GM18868 (cell line): ENCODE data around the gene CDCP2.

Experiments used
- ATAC-seq: cut with Tn5 transposase; IDR thresholded peaks from one replicate; pipeline ENCODE4 v1.9.1; 2021; ENCODE audit warnings: mild to moderate bottlenecking, moderate library complexity; ENCODE audit not compliant: unreplicated experiment

CDCP2 gene

DNA sequence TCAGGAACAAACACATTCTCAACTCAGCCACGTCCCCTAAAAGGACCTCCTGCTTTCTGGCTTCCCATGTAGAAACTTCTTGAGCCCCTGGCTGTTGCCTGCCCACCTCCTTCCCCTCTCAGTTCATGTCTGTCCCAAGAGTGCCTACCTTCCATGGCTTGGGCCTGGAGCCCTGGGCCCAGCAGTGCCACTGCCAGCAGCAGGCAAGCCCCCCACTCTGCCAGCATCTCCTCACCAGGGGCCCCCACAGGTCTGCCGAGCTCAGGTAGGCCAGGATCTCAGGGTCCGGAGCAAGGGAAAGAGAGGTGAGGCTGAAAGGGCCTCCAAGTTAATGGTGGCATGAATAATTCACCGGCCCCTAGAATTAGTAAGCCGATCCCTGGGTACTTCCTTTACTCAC lies at the start of gene CDCP2:
TSS of gene CDCP2 (minus strand) at position 305 of the 400 bp plus-strand sequence. CDS start at position 227, 78 bp downstream.
- no peak for ATAC-seq

DNA sequence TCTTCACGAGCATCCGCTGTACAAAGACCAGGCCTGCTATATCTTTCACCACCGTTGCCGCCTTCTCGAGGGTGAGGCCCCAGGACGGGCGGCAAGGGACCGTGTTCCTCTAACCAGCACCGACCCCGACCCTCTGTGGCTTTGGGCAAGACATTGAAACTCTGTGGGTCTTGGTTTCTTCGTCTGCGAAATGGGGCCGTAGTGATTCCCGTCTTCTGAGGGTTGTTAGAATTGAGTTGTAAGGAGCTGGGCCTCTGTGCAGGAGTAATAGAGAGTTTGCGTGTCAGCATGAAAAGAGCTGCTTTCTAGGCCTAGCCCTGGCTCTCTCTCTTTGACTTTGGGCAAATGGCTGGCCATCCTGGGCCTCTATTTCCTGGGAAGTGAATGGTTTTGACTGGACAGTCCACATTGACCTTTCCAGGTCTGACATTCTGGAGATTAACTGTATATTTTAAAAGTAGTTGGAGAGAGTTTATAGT lies 47.8 kb upstream of the CDCP2 start:
- ATAC-seq, result no peak

DNA sequence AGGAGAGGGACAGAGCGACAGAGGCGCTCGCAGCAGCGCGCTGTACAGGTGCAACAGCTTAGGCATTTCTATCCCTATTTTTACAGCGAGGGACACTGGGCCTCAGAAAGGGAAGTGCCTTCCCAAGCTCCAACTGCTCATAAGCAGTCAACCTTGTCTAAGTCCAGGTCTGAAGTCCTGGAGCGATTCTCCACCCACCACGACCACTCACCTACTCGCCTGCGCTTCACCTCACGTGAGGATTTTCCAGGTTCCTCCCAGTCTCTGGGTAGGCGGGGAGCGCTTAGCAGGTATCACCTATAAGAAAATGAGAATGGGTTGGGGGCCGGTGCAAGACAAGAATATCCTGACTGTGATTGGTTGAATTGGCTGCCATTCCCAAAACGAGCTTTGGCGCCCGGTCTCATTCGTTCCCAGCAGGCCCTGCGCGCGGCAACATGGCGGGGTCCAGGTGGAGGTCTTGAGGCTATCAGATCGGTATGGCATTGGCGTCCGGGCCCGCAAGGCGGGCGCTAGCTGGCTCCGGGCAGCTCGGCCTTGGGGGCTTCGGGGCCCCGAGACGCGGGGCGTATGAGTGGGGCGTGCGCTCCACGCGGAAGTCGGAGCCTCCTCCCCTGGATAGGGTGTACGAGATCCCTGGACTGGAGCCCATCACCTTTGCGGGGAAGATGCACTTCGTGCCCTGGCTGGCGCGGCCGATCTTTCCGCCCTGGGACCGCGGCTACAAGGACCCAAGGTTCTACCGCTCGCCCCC lies 47.1 kb upstream of the CDCP2 start, which contains the start of the genes CYB5RL and MRPL37:
TSS of gene CYB5RL (minus strand) at position 266 of the 754 bp plus-strand sequence. CDS start 4,414 bp downstream, outside the sequence.
TSS of gene MRPL37 (plus strand) at position 403 of the 754 bp plus-strand sequence. CDS start at position 480, 77 bp downstream.
- ATAC-seq, result peak; percentile 98

DNA sequence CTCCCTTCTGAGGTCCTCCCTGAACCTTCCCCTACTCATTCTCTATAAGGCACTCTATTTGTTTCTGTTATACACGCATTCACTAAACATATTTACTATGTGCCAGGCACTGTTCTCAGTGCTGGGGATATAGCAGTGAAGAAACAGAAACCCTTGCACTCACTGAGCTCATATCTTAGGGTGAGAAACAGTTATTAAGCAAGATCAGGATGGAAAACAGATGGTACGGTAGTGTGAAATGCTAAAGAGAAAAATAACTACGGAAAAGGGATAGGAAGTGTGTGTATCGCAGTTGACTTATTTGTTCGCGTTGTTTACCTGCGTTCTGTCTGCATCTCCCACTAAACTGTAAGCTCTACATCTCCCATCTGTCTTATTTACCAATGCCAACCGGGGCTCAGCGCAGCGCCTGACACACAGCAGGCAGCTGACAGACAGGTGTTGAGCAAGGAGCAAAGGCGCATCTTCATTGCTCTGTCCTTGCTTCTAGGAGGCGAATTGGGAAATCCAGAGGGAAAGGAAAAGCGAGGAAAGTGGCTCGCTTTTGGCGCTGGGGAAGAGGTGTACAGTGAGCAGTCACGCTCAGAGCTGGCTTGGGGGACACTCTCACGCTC lies 46.5 kb upstream of the CDCP2 start:
- ATAC-seq, result no peak

DNA sequence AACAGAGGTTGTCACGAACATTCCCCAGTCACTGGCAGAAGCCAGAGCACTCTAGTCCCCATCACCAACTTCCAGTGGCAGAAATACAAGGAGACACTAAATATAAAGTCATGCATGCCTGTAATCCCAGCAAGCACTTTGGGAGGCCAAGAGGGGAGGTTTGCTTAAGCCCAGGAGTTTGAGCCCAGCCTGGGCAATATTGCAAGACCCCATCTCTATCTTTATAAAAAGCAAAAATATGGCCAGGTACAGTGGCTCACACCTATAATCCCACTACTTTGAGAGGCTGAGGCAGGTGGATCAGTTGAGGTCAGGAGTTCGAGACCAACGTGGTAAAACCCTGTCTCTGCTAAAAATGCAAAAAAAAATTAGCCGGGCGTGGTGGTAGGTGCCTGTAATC lies 40.7 kb upstream of the CDCP2 start:
- no peak for ATAC-seq

DNA sequence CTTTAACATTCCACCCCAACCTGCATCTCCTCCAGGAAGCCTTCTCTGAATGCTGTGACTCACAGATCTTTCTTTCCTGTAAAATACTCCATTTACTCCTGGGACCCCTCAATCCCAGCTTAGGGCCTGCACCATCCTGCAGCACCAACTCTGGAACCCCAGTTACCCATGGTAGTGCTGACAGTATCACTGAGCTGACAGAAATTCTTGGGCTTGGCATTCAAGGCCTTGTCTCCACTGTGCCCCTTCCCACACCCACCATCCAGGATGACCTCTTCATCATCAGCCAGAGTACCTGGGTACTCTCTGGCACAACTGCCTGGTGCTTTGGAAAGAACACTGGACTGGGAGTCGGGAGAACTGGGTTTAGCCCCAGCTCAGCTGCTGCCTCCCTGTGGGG lies 38.7 kb upstream of the CDCP2 start:
- no peak for ATAC-seq

DNA sequence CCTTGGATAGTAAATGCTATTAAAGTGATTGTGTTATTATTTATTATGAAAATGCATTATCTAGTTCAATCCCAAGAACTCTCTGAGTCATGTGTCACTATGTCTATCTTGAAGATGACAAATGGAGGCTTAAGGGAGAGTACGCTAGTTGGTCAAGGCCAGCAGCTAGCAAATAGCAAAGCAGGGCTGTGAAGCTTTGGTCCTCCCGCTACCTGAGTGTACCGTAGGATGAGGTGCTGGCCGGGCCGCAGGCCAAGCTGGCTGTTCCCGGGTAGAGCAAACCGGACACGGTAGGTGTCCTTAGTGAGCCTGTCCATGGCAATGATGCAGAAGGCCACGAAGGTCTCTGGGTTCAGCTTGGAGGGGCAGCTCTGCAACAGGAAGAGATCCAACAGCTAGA lies 37.7 kb upstream of the CDCP2 start:
- ATAC-seq, result no peak

DNA sequence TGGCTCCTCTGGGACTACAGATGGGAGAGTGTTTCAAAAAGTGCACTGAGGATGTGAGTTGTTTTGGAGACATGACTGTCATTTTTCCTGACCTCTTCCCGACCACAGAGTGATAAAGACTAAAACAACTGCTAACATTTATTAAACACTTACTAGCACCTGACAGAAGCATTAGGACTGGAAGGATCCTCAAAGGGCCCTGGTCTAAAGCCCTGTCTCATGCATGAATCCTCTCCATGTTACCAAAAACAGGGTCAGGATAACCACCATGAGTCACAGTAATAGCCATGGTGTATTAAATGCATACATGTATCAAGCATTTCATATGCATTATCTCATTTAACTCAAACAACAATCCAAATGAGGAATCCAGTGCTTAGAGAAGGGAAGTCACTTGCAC lies 35.5 kb upstream of the CDCP2 start:
- ATAC-seq, result no peak

DNA sequence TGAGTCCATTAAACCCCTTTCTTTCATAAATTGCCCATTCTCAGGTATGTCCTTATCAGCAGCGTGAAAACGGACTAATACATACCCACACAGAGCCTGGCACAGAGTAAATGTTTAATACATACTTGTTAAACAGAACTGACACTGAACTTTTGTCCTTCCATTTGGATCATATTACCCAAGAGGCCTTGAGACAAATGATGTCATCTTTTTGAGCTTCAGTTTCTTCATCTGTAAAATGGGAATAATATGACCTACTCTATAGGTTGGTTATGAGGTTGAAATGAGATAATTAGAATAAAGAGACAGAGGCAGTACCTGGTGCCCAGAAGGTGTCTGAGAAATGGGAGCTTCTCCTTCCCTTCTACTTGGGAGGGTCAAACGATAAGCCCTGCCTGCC lies 33.3 kb upstream of the CDCP2 start:
- ATAC-seq, result no peak

DNA sequence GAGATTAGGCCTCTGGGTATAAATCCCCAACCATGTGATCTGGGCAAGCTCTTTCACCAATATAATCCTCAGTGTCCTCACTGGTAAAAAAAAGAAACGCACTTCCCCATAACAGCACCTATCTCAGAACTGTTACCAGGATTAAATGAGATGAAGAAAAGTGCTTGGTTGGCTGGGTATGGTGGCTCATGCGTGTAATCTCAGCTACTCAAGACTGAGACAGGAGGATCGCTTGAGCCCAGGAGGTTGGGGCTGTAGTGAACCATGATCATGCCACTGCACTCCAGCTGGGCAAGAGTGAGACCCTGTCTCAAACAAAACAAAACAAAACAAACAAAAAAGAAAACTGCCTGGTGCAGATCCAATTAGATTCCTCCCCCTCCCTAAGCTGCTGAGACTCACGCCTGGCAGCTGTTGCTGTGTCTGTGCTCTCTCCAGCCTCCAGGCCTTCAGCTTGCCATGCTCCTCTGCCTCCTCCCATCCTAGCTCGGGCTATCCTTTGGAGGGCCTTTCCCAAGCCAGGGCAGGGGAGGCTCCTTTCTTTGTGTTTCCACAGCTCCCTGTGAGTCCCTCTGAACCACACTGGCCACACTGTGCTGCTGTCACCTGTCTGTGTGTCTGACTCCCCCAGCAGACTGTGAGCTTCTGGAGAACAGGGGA lies 28.0 kb upstream of the CDCP2 start:
- no peak for ATAC-seq

DNA sequence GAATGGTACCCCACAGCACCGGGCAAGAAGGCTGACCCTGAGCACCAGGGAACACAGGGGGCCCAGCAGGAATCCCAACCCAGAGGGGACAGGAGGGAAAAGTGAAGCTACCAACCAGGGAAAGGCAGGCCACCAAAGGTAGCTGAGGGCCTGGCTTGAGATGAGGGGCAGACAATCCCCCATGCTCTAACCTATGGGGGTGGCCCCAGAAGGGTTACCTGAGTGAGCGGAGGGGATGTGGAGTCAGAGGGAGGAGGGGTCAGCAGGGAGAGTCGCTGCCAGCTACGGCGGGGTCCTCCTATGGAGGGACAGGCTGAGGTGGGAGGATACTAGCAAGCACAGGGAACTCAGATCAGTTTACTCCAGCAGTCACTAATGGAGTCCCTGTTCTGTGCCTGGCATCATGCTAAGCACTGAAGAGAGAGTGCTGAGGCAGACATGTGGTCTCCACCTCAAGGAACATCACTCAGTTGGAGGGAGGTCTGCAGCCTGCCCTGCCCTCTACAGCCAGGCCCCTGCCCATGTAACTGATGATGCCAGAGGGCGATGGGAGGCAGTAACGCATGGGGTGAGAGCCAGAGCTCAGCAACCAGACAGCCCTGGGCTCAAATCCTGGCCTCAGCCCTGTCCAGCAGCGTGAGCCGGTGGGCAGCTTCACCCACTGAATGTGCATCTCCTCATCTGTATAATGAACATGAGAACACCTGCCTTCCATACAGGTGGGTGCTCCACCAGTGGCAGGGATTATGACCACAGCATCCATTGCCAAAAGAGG lies 25.7 kb upstream of the CDCP2 start:
- ATAC-seq, result no peak

DNA sequence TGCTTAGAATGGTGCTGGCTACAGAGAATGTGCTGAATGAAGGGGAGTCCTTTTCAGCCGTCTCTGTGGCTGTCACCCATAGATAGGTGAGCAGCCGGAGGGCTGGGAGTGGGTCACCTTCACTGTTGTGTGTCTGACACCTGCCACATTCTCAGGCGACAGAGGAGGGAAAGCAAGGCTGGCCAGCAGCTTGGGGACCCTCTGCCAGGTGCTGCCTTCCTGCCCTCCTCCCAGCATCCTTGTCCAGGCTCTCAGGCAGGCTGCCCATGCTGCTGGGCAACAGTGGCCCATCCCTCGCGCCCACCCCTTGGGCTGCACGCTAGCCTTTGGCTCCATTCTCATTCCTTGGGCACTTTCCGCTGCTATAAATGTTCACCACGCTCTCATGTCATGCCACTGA lies 24.9 kb upstream of the CDCP2 start:
- ATAC-seq, result no peak

DNA sequence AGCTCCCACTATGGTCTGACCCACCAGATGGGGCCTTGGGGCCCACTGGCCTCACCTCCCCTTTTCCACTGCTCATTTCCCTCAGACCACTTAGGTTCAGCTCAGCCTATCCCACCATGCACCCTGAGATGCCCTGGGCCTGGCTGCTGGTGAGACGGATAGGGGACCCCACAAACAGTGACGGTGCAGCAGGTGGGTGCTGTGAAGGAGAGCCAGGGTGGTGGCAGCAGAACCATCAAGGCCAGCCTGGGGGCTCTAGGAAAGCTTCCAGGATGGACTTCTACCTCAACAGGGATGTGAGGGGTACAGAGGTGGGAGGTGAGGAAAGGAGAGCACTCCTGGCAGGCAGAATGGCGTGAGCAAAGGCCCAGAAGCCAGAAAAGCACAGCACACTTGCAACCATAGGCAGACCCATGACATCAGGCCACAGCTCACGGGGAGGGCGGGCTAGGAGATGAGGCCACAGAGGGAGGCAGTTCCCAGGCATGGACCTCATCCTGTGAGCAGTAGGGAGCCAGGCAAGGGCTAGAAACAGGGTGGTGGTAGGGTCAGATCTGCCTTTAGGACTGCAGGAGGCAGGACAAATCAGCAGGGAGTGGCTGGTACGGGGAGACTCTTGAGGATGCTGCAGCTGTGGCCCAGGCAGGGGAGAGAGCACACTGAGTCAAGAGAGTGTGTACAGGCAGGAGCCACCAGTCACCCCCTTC lies 24.0 kb upstream of the CDCP2 start:
- ATAC-seq, result no peak

DNA sequence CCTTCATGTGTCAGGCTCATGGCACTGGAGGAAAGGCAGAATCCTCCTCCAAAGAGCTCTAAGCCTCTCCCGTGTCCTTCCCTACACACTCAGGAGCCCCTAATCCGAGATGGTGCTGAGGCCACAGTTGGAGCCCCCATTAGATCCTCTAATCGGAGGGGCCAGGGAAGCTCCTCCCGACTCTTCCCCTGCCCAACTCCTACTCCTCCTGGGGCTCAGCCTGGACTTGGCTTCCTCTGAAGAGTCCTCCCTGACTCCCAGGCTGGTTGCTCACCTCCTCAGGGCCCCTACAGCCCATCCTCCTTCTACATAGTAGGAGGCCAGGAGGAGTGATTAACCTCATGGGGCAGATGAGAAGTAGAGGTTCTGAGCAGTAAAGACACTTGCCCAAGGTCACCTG lies 21.3 kb upstream of the CDCP2 start:
- no peak for ATAC-seq

DNA sequence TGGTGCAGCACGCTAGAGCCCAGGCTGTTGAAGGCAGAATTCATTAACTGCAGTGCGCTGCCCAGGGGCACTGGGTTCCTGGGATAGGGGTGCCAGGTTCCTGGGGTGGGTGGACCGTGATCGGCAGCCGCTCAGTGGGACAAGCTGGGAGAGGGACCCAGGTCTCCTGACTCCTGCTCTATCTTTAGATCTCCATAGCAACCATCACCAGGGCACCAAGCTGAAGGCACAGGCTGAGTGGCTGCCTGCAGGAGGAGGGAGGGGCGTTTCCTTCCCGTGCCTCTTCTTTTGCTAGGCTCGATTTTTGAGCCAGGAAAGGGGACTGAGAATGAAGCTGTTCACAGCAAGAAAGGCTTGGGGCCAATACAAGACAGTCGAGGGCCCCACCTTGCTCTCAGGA lies 20.9 kb upstream of the CDCP2 start:
- ATAC-seq, result no peak

DNA sequence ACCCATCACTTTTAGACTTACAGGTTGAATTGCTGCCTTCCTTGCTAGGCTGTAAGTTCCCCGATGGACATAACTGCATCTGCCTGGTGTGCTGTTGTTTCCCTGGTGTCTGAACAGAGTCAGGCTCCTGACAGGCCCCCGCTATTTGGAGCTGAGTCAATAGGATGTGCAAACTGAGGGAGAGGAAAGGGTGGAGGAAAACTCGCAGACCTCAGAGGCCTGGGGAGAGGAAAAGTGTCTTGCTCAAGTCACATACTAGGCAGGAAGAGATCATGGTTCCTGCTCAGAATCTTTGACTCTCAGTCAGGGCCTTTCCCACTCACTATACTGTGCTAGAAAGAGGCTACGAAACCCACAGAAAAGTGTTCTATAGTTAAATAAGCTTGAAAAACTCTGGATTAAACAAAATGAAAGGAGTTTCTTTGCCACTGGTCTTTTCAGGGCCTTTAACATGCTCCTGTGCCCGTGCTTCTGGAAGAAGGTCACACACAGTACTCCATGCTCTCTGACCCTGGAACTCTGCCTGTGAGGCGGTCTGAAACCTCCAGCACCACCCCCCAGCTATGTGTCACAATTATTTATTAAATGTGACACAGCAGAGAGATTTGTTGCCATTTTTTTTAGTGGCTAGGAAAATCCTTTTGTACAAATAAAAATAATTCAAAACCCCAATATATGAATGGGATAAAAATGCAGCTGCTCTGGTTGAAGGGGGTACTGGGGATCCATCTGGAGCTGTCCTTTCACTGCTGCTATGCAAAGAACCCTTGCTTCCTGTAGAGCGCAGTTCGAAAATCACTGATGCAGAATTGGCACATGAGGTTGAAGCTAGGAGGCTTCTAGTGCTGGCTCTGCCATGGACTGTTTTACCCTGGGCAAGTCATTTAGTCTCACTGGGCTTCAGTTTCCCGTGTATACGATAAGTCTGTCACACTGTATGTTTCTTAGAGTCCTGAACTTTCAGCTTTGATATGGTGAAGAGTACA lies 20.1 kb upstream of the CDCP2 start:
- no peak for ATAC-seq

DNA sequence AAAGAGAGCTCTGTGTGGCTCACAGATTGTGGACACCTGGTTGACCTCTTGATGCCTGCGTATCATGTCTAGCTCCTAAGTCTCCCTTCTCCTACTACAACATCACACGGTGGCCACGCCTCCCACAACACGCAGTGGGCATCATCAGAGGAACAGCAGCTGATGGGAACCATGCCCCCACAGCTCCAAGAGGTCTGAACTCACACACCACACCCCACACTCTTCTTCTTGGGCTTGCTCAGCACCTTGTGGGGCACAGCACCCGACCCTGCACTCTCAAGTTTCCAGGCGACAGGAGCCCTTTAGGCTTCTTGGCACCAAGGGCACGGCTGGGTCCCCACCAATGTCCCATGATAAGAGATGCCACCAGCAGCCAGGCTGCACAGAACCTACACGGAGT lies 18.8 kb upstream of the CDCP2 start:
- no peak for ATAC-seq

DNA sequence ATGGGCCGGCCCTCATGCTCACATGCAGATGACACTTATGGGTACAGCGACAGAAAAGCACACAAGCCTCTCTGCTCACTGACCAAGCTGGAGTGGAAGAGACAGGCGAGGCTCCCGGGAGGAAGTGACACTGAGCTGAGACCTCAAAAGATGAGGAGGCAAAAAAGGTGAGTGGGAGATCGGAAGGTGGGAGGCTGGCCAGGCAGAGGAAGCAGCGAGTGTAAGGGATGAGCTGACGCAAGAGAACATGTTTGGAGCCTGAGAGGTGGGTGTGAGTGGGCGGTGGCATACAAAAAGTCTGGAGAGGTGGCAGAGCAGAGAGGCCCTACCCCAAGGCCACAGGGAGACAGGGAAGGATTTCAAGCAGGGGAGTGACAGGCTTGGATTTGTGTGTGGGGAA lies 18.2 kb upstream of the CDCP2 start:
- no peak for ATAC-seq

DNA sequence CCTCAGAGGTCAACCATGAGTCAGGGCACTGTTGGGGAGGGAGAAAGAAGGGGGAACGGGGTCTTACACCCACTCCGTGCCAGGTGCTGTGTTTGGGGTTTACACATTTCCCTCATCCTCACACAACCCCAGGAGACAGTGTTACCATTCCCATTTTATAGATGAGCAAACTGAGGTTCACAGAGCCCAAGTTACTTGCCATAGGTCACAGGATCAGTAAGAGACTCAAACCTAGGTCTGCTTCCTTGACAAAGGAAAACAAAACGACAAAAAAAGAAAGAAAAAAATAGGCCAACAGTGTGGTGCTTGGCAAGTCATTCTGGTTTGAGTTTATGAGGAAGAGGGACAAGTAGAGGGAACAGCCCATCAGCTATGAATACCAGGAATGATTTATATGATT lies 16.3 kb upstream of the CDCP2 start:
- no peak for ATAC-seq
